ENCODE data around the gene WIZ.

DNA sequence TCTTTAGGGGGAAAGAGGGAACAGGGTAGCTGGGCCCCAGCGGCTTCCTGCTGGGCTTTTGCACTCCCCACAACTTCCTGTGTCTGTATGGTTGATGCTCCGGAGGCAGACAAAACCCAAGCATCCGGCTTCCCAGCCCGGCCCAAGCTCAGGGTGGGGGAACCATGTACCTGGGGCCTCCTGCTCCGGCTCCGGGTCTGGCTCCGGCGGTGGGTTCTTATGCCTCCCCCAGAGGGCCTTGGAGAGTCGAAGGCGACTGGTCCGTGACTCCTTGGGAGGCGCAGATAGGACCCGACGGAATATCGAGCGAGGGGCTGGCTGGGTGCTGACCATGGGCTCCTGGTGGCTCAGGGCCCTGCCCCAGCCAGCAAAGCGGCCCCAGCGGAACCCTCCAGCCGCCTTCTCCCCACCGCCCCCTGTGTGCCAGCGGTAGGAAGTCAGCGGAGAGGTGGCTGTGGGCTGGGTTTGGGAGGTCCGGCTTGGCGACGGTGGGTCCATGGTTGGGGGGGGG lies 14.2 kb upstream of the WIZ start:
- TF ChIP-seq TAF1 (IDR thresholded peaks at IDR 0.05; ENCODE audit: borderline replicate concordance, low read depth, low read length) (no peak), POLR2AphosphoS5 (IDR thresholded peaks at IDR 0.05; ENCODE audit: low read depth, low read length) (no peak; the same call in 1 of the 2 replicates), POLR2A (IDR thresholded peaks at IDR 0.05; ENCODE audit: low read depth, low read length) (peak; percentile 72; the same call in 1 of the 2 replicates)
